ENCODE data around the gene DSG2. TPM values are rescaled to one million over a fixed set of nuclear protein-coding genes. Genes with fewer than 3 reads are reported as not detected.

DSG2 gene
- polyA plus RNA-seq, 3 donors, result not detected

DNA sequence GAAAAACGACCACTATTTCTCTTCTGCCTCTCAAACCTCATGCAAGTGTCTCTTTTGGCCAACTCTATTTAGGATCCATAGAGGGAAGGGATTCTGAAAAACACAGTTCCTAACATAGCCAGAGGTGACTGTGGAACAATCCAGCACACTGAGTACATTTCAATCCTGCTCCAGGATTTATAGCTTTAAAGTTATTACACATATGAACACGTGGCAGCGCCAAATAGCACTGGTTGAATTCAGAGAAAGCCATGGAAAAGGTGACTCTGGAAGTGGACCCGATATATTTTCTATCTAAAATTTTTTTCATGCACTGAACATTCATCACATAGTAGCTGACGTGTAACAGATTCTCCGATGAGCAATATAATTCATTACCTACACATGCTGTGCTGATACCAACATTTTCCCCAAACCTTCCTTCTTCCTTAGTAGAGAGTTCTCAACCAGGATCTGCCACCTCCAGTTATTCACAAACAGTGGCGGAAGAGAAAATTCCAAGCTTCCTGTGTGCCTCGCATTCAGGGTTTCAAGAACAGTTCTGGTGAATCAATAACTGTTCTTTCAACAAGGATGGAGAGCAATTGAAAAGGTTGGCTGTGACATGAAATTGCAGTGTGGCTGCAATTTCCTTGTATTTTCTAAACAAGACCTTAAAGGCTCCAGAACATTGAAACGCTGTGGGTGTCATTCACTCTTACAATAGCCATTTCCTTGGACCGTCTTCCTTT, 68.0 kb downstream of the DSG2 start:
- Histone ChIP-seq H2AFZ (ENCODE audit: insufficient read depth, low read depth, low read length, poor library complexity, severe bottlenecking) (no peak overlapping the region), H3K4me3 (replicated peaks in 1 of 3; ENCODE audit: low read depth in 2 of 3, low read length in 3 of 3) (no peak overlapping the region), H3K79me2 (ENCODE audit: insufficient read depth, low read length) (no peaks in the 10 kb centered on the region), H3K4me1 (ENCODE audit: control insufficient read depth in 1 of 2, insufficient read depth in 2 of 2, low read length in 2 of 2) (no peaks in the 10 kb centered on the region), H3K36me3 (replicated peaks in 1 of 2; ENCODE audit: control insufficient read depth in 1 of 2, insufficient read depth in 2 of 2, low read length in 2 of 2) (no peaks in the 10 kb centered on the region), H3K9me3 (replicated peaks in 1 of 2; ENCODE audit: control insufficient read depth in 1 of 2, insufficient read depth in 1 of 2, low read length in 2 of 2) (no peaks in the 10 kb centered on the region), H3K9ac (ENCODE audit: insufficient read depth, low read length, poor library complexity, severe bottlenecking) (no peak overlapping the region), H3K4me2 (replicated peaks; ENCODE audit: extremely low read depth, low read length, poor library complexity, severe bottlenecking) (no peak overlapping the region), H3K27me3 (ENCODE audit: control insufficient read depth in 2 of 2, insufficient read depth in 2 of 2, low read length in 2 of 2) (no peaks in the 10 kb centered on the region), H3K27ac (ENCODE audit: low read depth in 1 of 2, low read length in 2 of 2) (no peak overlapping the region), H4K20me1 (ENCODE audit: insufficient read depth, low read length) (no peaks in the 10 kb centered on the region)
- Mint-ChIP-seq H3K36me3 (no peaks in the 10 kb centered on the region), H3K4me1 (no peaks in the 10 kb centered on the region), H3K9me3 (no peaks in the 10 kb centered on the region), H3K27me3 (ENCODE audit: low read depth in 3 of 3) (peaks cover 0 to 8% (median 3%) of the 10 kb centered on the region in 3 donors), H3K27ac (no peak overlapping the region), H3K4me3 (no peak overlapping the region)
- TF ChIP-seq, protein P1, sequence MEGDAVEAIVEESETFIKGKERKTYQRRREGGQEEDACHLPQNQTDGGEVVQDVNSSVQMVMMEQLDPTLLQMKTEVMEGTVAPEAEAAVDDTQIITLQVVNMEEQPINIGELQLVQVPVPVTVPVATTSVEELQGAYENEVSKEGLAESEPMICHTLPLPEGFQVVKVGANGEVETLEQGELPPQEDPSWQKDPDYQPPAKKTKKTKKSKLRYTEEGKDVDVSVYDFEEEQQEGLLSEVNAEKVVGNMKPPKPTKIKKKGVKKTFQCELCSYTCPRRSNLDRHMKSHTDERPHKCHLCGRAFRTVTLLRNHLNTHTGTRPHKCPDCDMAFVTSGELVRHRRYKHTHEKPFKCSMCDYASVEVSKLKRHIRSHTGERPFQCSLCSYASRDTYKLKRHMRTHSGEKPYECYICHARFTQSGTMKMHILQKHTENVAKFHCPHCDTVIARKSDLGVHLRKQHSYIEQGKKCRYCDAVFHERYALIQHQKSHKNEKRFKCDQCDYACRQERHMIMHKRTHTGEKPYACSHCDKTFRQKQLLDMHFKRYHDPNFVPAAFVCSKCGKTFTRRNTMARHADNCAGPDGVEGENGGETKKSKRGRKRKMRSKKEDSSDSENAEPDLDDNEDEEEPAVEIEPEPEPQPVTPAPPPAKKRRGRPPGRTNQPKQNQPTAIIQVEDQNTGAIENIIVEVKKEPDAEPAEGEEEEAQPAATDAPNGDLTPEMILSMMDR (IDR thresholded peaks at IDR 0.05), result no peak
- intact Hi-C loops (cut with micrococcal nuclease), result no loop called here
- DNase-seq, result no peak
- 96% methylated on average over 4 of the region's 10 CpGs for WGBS (ENCODE audit: insufficient coverage)

DNA sequence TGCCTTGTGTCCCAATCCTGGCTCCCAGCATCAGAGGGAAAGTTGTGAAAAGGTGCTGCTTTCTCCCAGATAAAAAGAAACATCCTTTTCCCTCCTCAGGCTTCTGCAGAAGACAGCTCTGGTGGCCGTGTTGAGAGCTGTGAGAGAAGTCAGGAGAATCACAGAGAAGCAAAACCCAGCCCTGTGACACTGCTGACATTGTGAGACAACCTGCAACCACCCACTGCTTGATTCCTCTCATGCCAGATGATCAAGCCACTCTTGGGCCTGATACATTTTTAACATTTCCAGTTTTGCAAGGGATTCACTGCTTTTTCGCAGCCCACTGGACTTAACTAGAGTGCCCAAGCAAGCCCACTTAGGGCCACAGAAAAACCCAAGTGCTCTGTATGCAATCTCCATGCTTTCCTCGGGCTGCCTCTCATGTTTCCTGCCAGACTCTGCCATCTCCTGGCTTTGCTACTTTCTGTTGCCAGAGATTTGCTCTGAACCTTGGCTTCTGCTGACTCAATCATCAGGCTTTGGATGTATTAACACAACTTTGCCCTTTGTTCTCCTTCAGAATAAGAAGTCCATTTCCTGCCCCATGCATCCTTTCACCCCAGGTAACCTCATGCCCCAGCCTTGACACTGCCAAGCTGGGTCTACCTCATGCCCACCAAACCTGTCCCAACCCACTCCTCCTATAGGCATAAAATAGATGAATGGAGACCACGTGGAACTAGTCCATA, 68.8 kb downstream of the DSG2 start:
- Histone ChIP-seq H3K27ac (ENCODE audit: low read depth in 1 of 2, low read length in 2 of 2) (no peak overlapping the region), H3K9ac (ENCODE audit: insufficient read depth, low read length, poor library complexity, severe bottlenecking) (no peak overlapping the region), H3K36me3 (replicated peaks in 1 of 2; ENCODE audit: control insufficient read depth in 1 of 2, insufficient read depth in 2 of 2, low read length in 2 of 2) (no peaks in the 10 kb centered on the region), H2AFZ (ENCODE audit: insufficient read depth, low read depth, low read length, poor library complexity, severe bottlenecking) (no peak overlapping the region), H3K79me2 (ENCODE audit: insufficient read depth, low read length) (no peaks in the 10 kb centered on the region), H4K20me1 (ENCODE audit: insufficient read depth, low read length) (no peaks in the 10 kb centered on the region), H3K27me3 (ENCODE audit: control insufficient read depth in 2 of 2, insufficient read depth in 2 of 2, low read length in 2 of 2) (no peaks in the 10 kb centered on the region), H3K4me1 (ENCODE audit: control insufficient read depth in 1 of 2, insufficient read depth in 2 of 2, low read length in 2 of 2) (no peaks in the 10 kb centered on the region), H3K9me3 (replicated peaks in 1 of 2; ENCODE audit: control insufficient read depth in 1 of 2, insufficient read depth in 1 of 2, low read length in 2 of 2) (no peaks in the 10 kb centered on the region), H3K4me3 (replicated peaks in 1 of 3; ENCODE audit: low read depth in 2 of 3, low read length in 3 of 3) (no peak overlapping the region), H3K4me2 (replicated peaks; ENCODE audit: extremely low read depth, low read length, poor library complexity, severe bottlenecking) (no peak overlapping the region)
- Mint-ChIP-seq H3K4me3 (no peak overlapping the region), H3K36me3 (no peaks in the 10 kb centered on the region), H3K4me1 (no peaks in the 10 kb centered on the region), H3K9me3 (no peaks in the 10 kb centered on the region), H3K27ac (peak overlapping the region in 1 of 7 donors; percentile 55), H3K27me3 (ENCODE audit: low read depth in 3 of 3) (peaks cover 0 to 8% (median 1%) of the 10 kb centered on the region in 3 donors)
- TF ChIP-seq, protein P1 (IDR thresholded peaks at IDR 0.05), result no peak
- no peak for DNase-seq
- WGBS (ENCODE audit: insufficient coverage), result 46% methylated on average over 2 of the region's 4 CpGs
- intact Hi-C loops (cut with micrococcal nuclease), result no loop called here

All from CD14-positive monocyte (primary cell).